ENCODE measurements around the gene DPY19L1.

GRCh38 chr7:35019179-35019729, 18.0 kb downstream of the DPY19L1 start:
- TF ChIP-seq CTCF (conservative IDR thresholded peaks at IDR 0.05; ENCODE audit: low read depth, low read length) (no peak), EZH2 (IDR thresholded peaks at IDR 0.05; ENCODE audit: borderline replicate concordance, low read depth, low read length, poor library complexity, severe bottlenecking) (no peak)

Data from A673 (cell line).